ENCODE measurements around the gene SPIN1. TPM values are rescaled to one million over a fixed set of nuclear protein-coding genes. Genes with fewer than 3 reads are reported as not detected.

The SPIN1 gene
- total RNA-seq, 1 experiment from 2014 or later, result 123 TPM

GRCh38 chr9:88387036-88387551 lies 1.1 kb upstream of the SPIN1 start (continued):
- no peak for TF ChIP-seq EMX1 (CRISPR knock-in tag; IDR thresholded peaks at IDR 0.05)
- no peak for TF ChIP-seq HMGA2 (CRISPR knock-in tag; IDR thresholded peaks at IDR 0.05)
- TF ChIP-seq ETV6 (CRISPR knock-in tag; IDR thresholded peaks at IDR 0.05), result no peak
- TF ChIP-seq ZBTB21 (CRISPR knock-in tag; IDR thresholded peaks at IDR 0.05; ENCODE audit: borderline replicate concordance), result no peak
- TF ChIP-seq ERG (CRISPR knock-in tag; IDR thresholded peaks at IDR 0.05), result no peak
- no peak for TF ChIP-seq MXD4 (CRISPR knock-in tag; IDR thresholded peaks at IDR 0.05; ENCODE audit: borderline replicate concordance)
- no peak for TF ChIP-seq TCF7 (CRISPR knock-in tag; IDR thresholded peaks at IDR 0.05; ENCODE audit: low read depth)
- TF ChIP-seq ZNF396 (CRISPR knock-in tag; IDR thresholded peaks at IDR 0.05; ENCODE audit: borderline replicate concordance), result no peak
- TF ChIP-seq ZNF416 (CRISPR knock-in tag; IDR thresholded peaks at IDR 0.05), result no peak
- no peak for TF ChIP-seq CTCF (IDR thresholded peaks at IDR 0.05)

- H3K4me1 Mint-ChIP-seq, result peaks cover 53% of the 10 kb centered on the region
- peak overlapping the region; percentile 94 for H3K4me3 Mint-ChIP-seq
- peaks cover 17% of the 10 kb centered on the region for H3K36me3 Mint-ChIP-seq
- DNase-seq (ENCODE audit: low spot score) (peak; percentile 55), ATAC-seq (peak; percentile 30)
- no peaks in the 10 kb centered on the region for H3K27me3 Mint-ChIP-seq (ENCODE audit: low read depth)
- CTCF ChIA-PET, result interaction anchor here (1.0 to 1.4 kb wide), 3 partner anchors 8 to 78 kb away, joined by 3 to 11 read pairs (median 6); no protein-coding TSS in a partner anchor
- H3K9me3 Mint-ChIP-seq, result no peaks in the 10 kb centered on the region
- POLR2A ChIA-PET, result interaction anchor here (1.0 to 1.1 kb wide), 2 partner anchors 9 to 11 kb away, joined by 3 to 4 read pairs; no protein-coding TSS in a partner anchor
- peak overlapping the region; percentile 92 for H3K27ac Mint-ChIP-seq
- TF ChIP-seq ZBTB43 (CRISPR knock-in tag; IDR thresholded peaks at IDR 0.05) (peak; percentile 54; the same call in 1 of the 2 replicates), AFF4 (CRISPR knock-in tag; IDR thresholded peaks at IDR 0.05; ENCODE audit: borderline replicate concordance) (peak; percentile 47; the same call in 1 of the 2 replicates), ZNF396 (CRISPR knock-in tag; IDR thresholded peaks at IDR 0.05; ENCODE audit: borderline replicate concordance) (no peak), USF1 (CRISPR knock-in tag; IDR thresholded peaks at IDR 0.05) (no peak), SP1 (CRISPR knock-in tag; conservative IDR thresholded peaks at IDR 0.05) (no peak), SOX15 (CRISPR knock-in tag; IDR thresholded peaks at IDR 0.05) (no peak), ARID4B (CRISPR knock-in tag; IDR thresholded peaks at IDR 0.05; ENCODE audit: borderline replicate concordance) (no peak; the same call in 1 of the 2 replicates), CTCF (IDR thresholded peaks at IDR 0.05) (no peak), NFATC4 (CRISPR knock-in tag; IDR thresholded peaks at IDR 0.05) (no peak), ATF3 (CRISPR knock-in tag; conservative IDR thresholded peaks at IDR 0.05) (no peak)
Measured at GRCh38 chr9:88387552-88388202, 567 bp upstream of the SPIN1 start.

All from WTC11 (cell line).